Mesendoderm (in vitro differentiated cells): ENCODE data around the gene AK4.
"Not testable (repeated sequence)": the region's sequence is repeated elsewhere in the genome, so short reads cannot be mapped to it uniquely, and the experiment has no call there.

Source experiments
- DNase-seq: peaks from one replicate; pipeline ENCODE4 v3.0.0; 2013
- H2AK5ac ChIP-seq: 2 replicates; pipeline ENCODE4 v1.6.1; 2013; ENCODE audit warnings: low read length, inconsistent platforms
- H2BK120ac ChIP-seq: 2 replicates; pipeline ENCODE4 v1.6.1; 2013; ENCODE audit warnings: low read depth, mild to moderate bottlenecking, low read length, moderate library complexity, mixed read lengths
- H2BK15ac ChIP-seq: replicated peaks from 2 replicates; pipeline ENCODE4 v1.6.1; 2013; ENCODE audit warnings: low read depth, mild to moderate bottlenecking, moderate library complexity
- H2BK5ac ChIP-seq: 2 replicates; pipeline ENCODE4 v1.6.1; 2013; ENCODE audit warnings: low read length, inconsistent platforms
- H3K18ac ChIP-seq: 2 replicates; pipeline ENCODE4 v1.6.1; 2013; ENCODE audit warnings: mild to moderate bottlenecking, low read length, mixed read lengths
- H3K23ac ChIP-seq: one replicate; pipeline ENCODE4 v1.6.1; 2013; ENCODE audit warnings: low read length
- H3K27ac ChIP-seq: 2 replicates; pipeline ENCODE4 v1.5.1; 2013; ENCODE audit warnings: low read depth, mild to moderate bottlenecking, inconsistent platforms, low read length, moderate library complexity
- H3K27me3 ChIP-seq: 2 replicates; pipeline ENCODE4 v1.6.1; 2013; ENCODE audit warnings: low read length, control low read depth, mild to moderate bottlenecking, inconsistent platforms; ENCODE audit not compliant: insufficient read depth, poor library complexity
- H3K36me3 ChIP-seq: 2 replicates; pipeline ENCODE4 v1.6.1; 2013; ENCODE audit warnings: low read length, inconsistent platforms; ENCODE audit not compliant: control insufficient read depth, insufficient read depth
- H3K4ac ChIP-seq: one replicate; pipeline ENCODE4 v1.6.1; 2013; ENCODE audit warnings: low read depth, mild to moderate bottlenecking, low read length, moderate library complexity
- H3K4me1 ChIP-seq: 2 replicates; pipeline ENCODE4 v1.6.1; 2013; ENCODE audit warnings: low read depth, low read length, inconsistent platforms; ENCODE audit not compliant: control insufficient read depth
- H3K4me2 ChIP-seq: 2 replicates; pipeline ENCODE4 v1.6.1; 2013; ENCODE audit warnings: low read length
- H3K4me3 ChIP-seq: 2 replicates; pipeline ENCODE4 v1.5.1; 2013; ENCODE audit warnings: mild to moderate bottlenecking, low read length
- H3K56ac ChIP-seq: one replicate; pipeline ENCODE4 v1.6.1; 2013; ENCODE audit warnings: low read length
- H3K79me1 ChIP-seq: 2 replicates; pipeline ENCODE4 v1.6.1; 2013; ENCODE audit warnings: low read length, inconsistent platforms
- H3K79me2 ChIP-seq: 2 replicates; pipeline ENCODE4 v1.6.1; 2013; ENCODE audit warnings: mild to moderate bottlenecking, low read length; ENCODE audit not compliant: control insufficient read depth, insufficient read depth
- H3K9ac ChIP-seq: 2 replicates; pipeline ENCODE4 v1.6.1; 2013; ENCODE audit warnings: low read length, inconsistent platforms
- H4K5ac ChIP-seq: one replicate; pipeline ENCODE4 v1.6.1; 2013; ENCODE audit warnings: low read length
- H4K8ac ChIP-seq: one replicate; pipeline ENCODE4 v1.6.1; 2013; ENCODE audit warnings: low read depth, mild to moderate bottlenecking, control low read depth, low read length, moderate library complexity
- WGBS: extraction: QIAGEN DNeasy Blood & Tissue Kit; methylation state at CpG from one replicate; pipeline ENCODE4 v1.1.7; 2013; ENCODE audit warnings: low lambda C conversion rate, missing lambda C conversion rate; ENCODE audit not compliant: insufficient coverage; ENCODE audit errors: extremely low coverage; 5-methylcytosine and 5-hydroxymethylcytosine counted together

The AK4 gene

GRCh38 chr1:65159801-65160523 lies 12.0 kb downstream of the AK4 start:
- no peak overlapping the region for H2BK15ac ChIP-seq

GRCh38 chr1:65163201-65163805 lies 15.3 kb downstream of the AK4 start:
- no peaks in the 10 kb centered on the region for H3K79me1 ChIP-seq
- no peak overlapping the region for H4K5ac ChIP-seq
- no CpG with 5 or more reads among the region's 11 CpGs for WGBS
- no peak overlapping the region for H3K27ac ChIP-seq
- H3K9ac ChIP-seq, result no peak overlapping the region
- H2BK5ac ChIP-seq, result no peak overlapping the region
- no peak overlapping the region for H3K4ac ChIP-seq
- H4K8ac ChIP-seq, result no peak overlapping the region
- DNase-seq, result no peak
- peaks cover 5% of the 10 kb centered on the region for H3K4me1 ChIP-seq
- peaks cover 10% of the 10 kb centered on the region for H3K79me2 ChIP-seq
- H3K27me3 ChIP-seq, result no peaks in the 10 kb centered on the region
- no peak overlapping the region for H3K4me3 ChIP-seq
- H3K56ac ChIP-seq, result no peak overlapping the region
- H2BK15ac ChIP-seq, result no peak overlapping the region
- H3K18ac ChIP-seq, result no peak overlapping the region
- no peaks in the 10 kb centered on the region for H3K36me3 ChIP-seq
- H2AK5ac ChIP-seq, result no peak overlapping the region
- no peak overlapping the region for H3K4me2 ChIP-seq
- H2BK120ac ChIP-seq, result no peak overlapping the region
- peak overlapping the region; percentile 74 for H3K23ac ChIP-seq

More at GRCh38 chr1:65159801-65160523, 12.0 kb downstream of the AK4 start:
- no peaks in the 10 kb centered on the region for H3K36me3 ChIP-seq
- H3K27me3 ChIP-seq, result no peaks in the 10 kb centered on the region
- no peak overlapping the region for H3K4me2 ChIP-seq
- no peaks in the 10 kb centered on the region for H3K79me1 ChIP-seq
- peak overlapping the region; percentile 28 for H4K8ac ChIP-seq
- no peak overlapping the region for H3K4me3 ChIP-seq
- H4K5ac ChIP-seq, result no peak overlapping the region
- DNase-seq, result no peak
- H3K4ac ChIP-seq, result no peak overlapping the region
- no peak overlapping the region for H3K56ac ChIP-seq
- no peak overlapping the region for H3K18ac ChIP-seq
- no peak overlapping the region for H3K27ac ChIP-seq
- no peak overlapping the region for H2BK5ac ChIP-seq
- H3K9ac ChIP-seq, result no peak overlapping the region
- H3K4me1 ChIP-seq, result no peaks in the 10 kb centered on the region
- H3K23ac ChIP-seq, result no peak overlapping the region
- WGBS, result no CpG with 5 or more reads among the region's 9 CpGs
- no peak overlapping the region for H2AK5ac ChIP-seq
- no peak overlapping the region for H2BK120ac ChIP-seq
- H3K79me2 ChIP-seq, result peaks cover 14% of the 10 kb centered on the region

GRCh38 chr1:65164101-65164500 lies 16.1 kb downstream of the AK4 start:
- no CpG with 5 or more reads among the region's 3 CpGs for WGBS
- H3K4me1 ChIP-seq, H3K9ac ChIP-seq, H2BK120ac ChIP-seq, H3K27me3 ChIP-seq, H3K56ac ChIP-seq, H2AK5ac ChIP-seq, DNase-seq, H2BK15ac ChIP-seq, H2BK5ac ChIP-seq, H3K4me2 ChIP-seq, H3K4me3 ChIP-seq, H3K27ac ChIP-seq, H4K8ac ChIP-seq, H3K36me3 ChIP-seq, H3K18ac ChIP-seq, H3K79me1 ChIP-seq, H4K5ac ChIP-seq, H3K4ac ChIP-seq, H3K23ac ChIP-seq: not testable (repeated sequence)
- peaks cover 13% of the 10 kb centered on the region for H3K79me2 ChIP-seq

- H3K4me3 ChIP-seq, result no peak overlapping the region
- no peak overlapping the region for H2BK15ac ChIP-seq
- H2BK5ac ChIP-seq, result no peak overlapping the region
- H2BK120ac ChIP-seq, result no peak overlapping the region
- H3K36me3 ChIP-seq, result no peaks in the 10 kb centered on the region
- no peak overlapping the region for H3K4ac ChIP-seq
- peaks cover 5% of the 10 kb centered on the region for H3K4me1 ChIP-seq
- no peak overlapping the region for H3K4me2 ChIP-seq
- DNase-seq, result no peak
- H3K27me3 ChIP-seq, result no peaks in the 10 kb centered on the region
- H3K79me2 ChIP-seq, result peaks cover 13% of the 10 kb centered on the region
- H3K9ac ChIP-seq, result no peak overlapping the region
- H3K56ac ChIP-seq, result no peak overlapping the region
- no peak overlapping the region for H4K8ac ChIP-seq
- no peak overlapping the region for H3K27ac ChIP-seq
- H3K18ac ChIP-seq, result no peak overlapping the region
- H3K23ac ChIP-seq, result no peak overlapping the region
- no peaks in the 10 kb centered on the region for H3K79me1 ChIP-seq
- H4K5ac ChIP-seq, result no peak overlapping the region
- no peak overlapping the region for H2AK5ac ChIP-seq
Measured at GRCh38 chr1:65164633-65165032, 16.6 kb downstream of the AK4 start.

- WGBS, result no CpG with 5 or more reads among the region's 5 CpGs
- H3K9ac ChIP-seq, result no peak overlapping the region
- DNase-seq, result peak; percentile 52
- no peak overlapping the region for H3K18ac ChIP-seq
- peak overlapping the region; percentile 31 for H3K56ac ChIP-seq
- no peak overlapping the region for H3K4me3 ChIP-seq
- H2BK15ac ChIP-seq, result no peak overlapping the region
- no peak overlapping the region for H3K27ac ChIP-seq
- H3K79me1 ChIP-seq, result no peaks in the 10 kb centered on the region
- H2BK120ac ChIP-seq, result no peak overlapping the region
- no peak overlapping the region for H3K4me2 ChIP-seq
- H2BK5ac ChIP-seq, result no peak overlapping the region
- no peak overlapping the region for H3K23ac ChIP-seq
- no peak overlapping the region for H4K5ac ChIP-seq
- no peaks in the 10 kb centered on the region for H3K27me3 ChIP-seq
- peaks cover 13% of the 10 kb centered on the region for H3K79me2 ChIP-seq
- peaks cover 5% of the 10 kb centered on the region for H3K4me1 ChIP-seq
- H3K36me3 ChIP-seq, result no peaks in the 10 kb centered on the region
- no peak overlapping the region for H4K8ac ChIP-seq
- no peak overlapping the region for H2AK5ac ChIP-seq
- H3K4ac ChIP-seq, result no peak overlapping the region
Measured at GRCh38 chr1:65165269-65165993, 17.4 kb downstream of the AK4 start.
